Kidney (tissue), 14 donors: Measurements from ENCODE around the gene PTPRU. TPM values are rescaled to one million over a fixed set of nuclear protein-coding genes. Genes with fewer than 3 reads are reported as not detected.

Experiments used
- DNase-seq, 5 donors: peaks; one replicate each; pipeline ENCODE4 v3.0.0-alpha.2; 2013 to 2020
- FAIRE-seq: peaks from 2 replicates; lab custom pipeline; 2012; peaks lifted over from hg19 to GRCh38; lab: Jason Lieb, UNC
- H3K27ac ChIP-seq, 2 donors: one replicate each; pipeline ENCODE4 v1.7.0; 2013; ENCODE audit warnings: low read depth in 2 of 2, low read length in 2 of 2, inconsistent platforms in 1 of 2
- H3K27me3 ChIP-seq: one replicate; pipeline ENCODE4 v1.7.1; 2013; ENCODE audit warnings: low read length, inconsistent platforms; ENCODE audit not compliant: control insufficient read depth, insufficient read depth
- H3K36me3 ChIP-seq, 3 donors: one replicate each; pipeline versions ENCODE4 v1.7.0 to v1.7.1; 2013; ENCODE audit warnings: low read length in 3 of 3, control low read depth in 1 of 3, inconsistent platforms in 1 of 3; ENCODE audit not compliant: insufficient read depth in 3 of 3, control insufficient read depth in 2 of 3
- H3K4me1 ChIP-seq, 3 donors: one replicate each; pipeline versions ENCODE4 v1.7.0 to v1.7.1; 2013; ENCODE audit warnings: low read length in 3 of 3, inconsistent platforms in 1 of 3, low read depth in 1 of 3; ENCODE audit not compliant: control insufficient read depth in 2 of 3, insufficient read depth in 2 of 3
- H3K4me3 ChIP-seq, 3 donors: one replicate each; pipeline versions ENCODE4 v1.7.0 to v1.8.1; 2013; ENCODE audit warnings: low read length in 3 of 3, control low read depth in 1 of 3, inconsistent platforms in 1 of 3
- H3K9ac ChIP-seq, 3 donors: one replicate each; pipeline versions ENCODE4 v1.7.0 to v1.7.1; 2013; ENCODE audit warnings: low read length in 3 of 3, control low read depth in 1 of 3, inconsistent platforms in 1 of 3
- H3K9me3 ChIP-seq, 3 donors: one replicate each; pipeline versions ENCODE4 v1.7.0 to v1.7.1; 2013; ENCODE audit warnings: low read length in 3 of 3, control low read depth in 1 of 3, inconsistent platforms in 1 of 3; ENCODE audit not compliant: control insufficient read depth in 2 of 3, insufficient read depth in 1 of 3
- CTCF ChIP-seq: IDR thresholded peaks from 3 replicates; pipeline ENCODE4 v1.5.1; 2012; ENCODE audit warnings: mild to moderate bottlenecking, moderate library complexity, borderline replicate concordance; ENCODE audit not compliant: insufficient read depth; ENCODE audit errors: extremely low read depth
- intact Hi-C: fragments of 100-400 bp; cut with DNase I; formaldehyde crosslinking; loops from one replicate; pipeline ENCODE4 v1.11.1; 2022
- polyA plus RNA-seq: library from polyadenylated mRNA; stranded (reverse); fragments of 350-450 nt; fragmentation: Illumina TruSeq; extraction: RNeasy Lipid Tissue Mini Kit (QIAGEN cat#74804); gene quantifications from one replicate; pipeline ENCODE4 v1.2.3, GENCODE V29; 2014; ENCODE audit warnings: low read depth, low replicate concordance; ENCODE audit not compliant: insufficient read depth
- total RNA-seq: library from RNA; stranded (reverse); fragmentation: NEBNext Ultra II Directional; extraction: Animal tissue kit (Norgen Biotek cat#: 25700); gene quantifications from one replicate; pipeline ENCODE4 v1.2.1, GENCODE V29; 2021
- donor health status: control.
- donor health status: control.
- donor health status: control.
- donor health status: control.
- donor health status: control.
- donor health status: DM: yes; HTN: yes; CAD: no.
- donor health status: Normal renal cell carcinoma (clear cell type).

PTPRU gene
- total and polyA plus RNA-seq, 2 donors from 2014 or later = 3.7 to 53.6 TPM

- DNase-seq = no peak
- intact Hi-C loops = no loop called here
- H3K9ac ChIP-seq = no peak overlapping the region
- no peaks in the 10 kb centered on the region for H3K36me3 ChIP-seq
- H3K4me3 ChIP-seq = no peak overlapping the region
- FAIRE-seq = no peak
- H3K4me1 ChIP-seq = no peaks in the 10 kb centered on the region
- H3K9me3 ChIP-seq = peaks cover 0 to 4% (median 0%) of the 10 kb centered on the region in 3 donors
- no peak overlapping the region for H3K27ac ChIP-seq
- no peaks in the 10 kb centered on the region for H3K27me3 ChIP-seq
- TF ChIP-seq CTCF = no peak
These were observed 96.7 kb downstream of the PTPRU start for GRCh38 chr1:29333008-29333407.

DNA sequence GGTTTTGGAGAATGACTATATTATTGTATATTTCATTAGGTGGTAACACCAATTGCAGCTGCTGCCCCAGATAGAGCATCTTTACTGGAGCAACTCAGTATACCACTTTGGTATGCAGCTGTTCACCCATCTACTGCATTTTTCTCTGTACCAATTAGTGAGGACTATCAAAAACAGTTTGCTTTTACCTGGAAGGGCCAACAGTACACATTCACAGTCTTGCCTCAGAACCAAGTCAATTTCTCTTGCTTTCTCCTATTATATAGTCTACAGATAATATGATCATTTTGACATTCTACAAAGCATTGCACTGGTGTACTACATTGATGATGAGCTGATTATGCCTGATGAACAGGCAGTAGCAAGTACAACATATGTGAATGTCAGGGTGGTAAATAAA is 99.3 kb downstream of the PTPRU start:
- Histone ChIP-seq H3K27me3 (no peaks in the 10 kb centered on the region), H3K4me3 (no peak overlapping the region), H3K27ac (no peak overlapping the region), H3K9me3 (peaks cover 0 to 4% (median 0%) of the 10 kb centered on the region in 3 donors), H3K36me3 (no peaks in the 10 kb centered on the region), H3K4me1 (no peaks in the 10 kb centered on the region), H3K9ac (no peak overlapping the region)
- FAIRE-seq (no peak), DNase-seq (no peak)
- intact Hi-C loops = no loop called here
- no peak for TF ChIP-seq CTCF

- DNase-seq (no peak), FAIRE-seq (no peak)
These were observed 102.7 kb downstream of the PTPRU start for GRCh38 chr1:29338908-29339575.

More at GRCh38 chr1:29338908-29339575, 102.7 kb downstream of the PTPRU start:
- intact Hi-C loops = no loop called here
- H3K36me3 ChIP-seq = no peaks in the 10 kb centered on the region
- H3K4me1 ChIP-seq = no peaks in the 10 kb centered on the region
- no peak overlapping the region for H3K4me3 ChIP-seq
- peaks cover 0 to 4% (median 0%) of the 10 kb centered on the region in 3 donors for H3K9me3 ChIP-seq
- no peaks in the 10 kb centered on the region for H3K27me3 ChIP-seq
- H3K27ac ChIP-seq = no peak overlapping the region
- no peak for TF ChIP-seq CTCF
- H3K9ac ChIP-seq = no peak overlapping the region
